Measurements from ENCODE around the gene UGT1A6.

GRCh38 chr2:233679196-233679595, 13.5 kb upstream of the UGT1A6 start:
- TF ChIP-seq ATF3 (CRISPR knock-in tag; conservative IDR thresholded peaks at IDR 0.05) (no peak), EMX1 (CRISPR knock-in tag; IDR thresholded peaks at IDR 0.05) (no peak), CTCF (IDR thresholded peaks at IDR 0.05) (no peak), ARID4B (CRISPR knock-in tag; IDR thresholded peaks at IDR 0.05; ENCODE audit: borderline replicate concordance) (no peak), CBFB (CRISPR knock-in tag; IDR thresholded peaks at IDR 0.05; ENCODE audit: low read depth) (no peak)
- TF ChIP-seq, protein P1, sequence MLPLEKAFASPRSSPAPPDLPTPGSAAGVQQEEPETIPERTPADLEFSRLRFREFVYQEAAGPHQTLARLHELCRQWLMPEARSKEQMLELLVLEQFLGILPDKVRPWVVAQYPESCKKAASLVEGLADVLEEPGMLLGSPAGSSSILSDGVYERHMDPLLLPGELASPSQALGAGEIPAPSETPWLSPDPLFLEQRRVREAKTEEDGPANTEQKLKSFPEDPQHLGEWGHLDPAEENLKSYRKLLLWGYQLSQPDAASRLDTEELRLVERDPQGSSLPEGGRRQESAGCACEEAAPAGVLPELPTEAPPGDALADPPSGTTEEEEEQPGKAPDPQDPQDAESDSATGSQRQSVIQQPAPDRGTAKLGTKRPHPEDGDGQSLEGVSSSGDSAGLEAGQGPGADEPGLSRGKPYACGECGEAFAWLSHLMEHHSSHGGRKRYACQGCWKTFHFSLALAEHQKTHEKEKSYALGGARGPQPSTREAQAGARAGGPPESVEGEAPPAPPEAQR (CRISPR knock-in tag; IDR thresholded peaks at IDR 0.05): no peak
- TF ChIP-seq, protein P2, sequence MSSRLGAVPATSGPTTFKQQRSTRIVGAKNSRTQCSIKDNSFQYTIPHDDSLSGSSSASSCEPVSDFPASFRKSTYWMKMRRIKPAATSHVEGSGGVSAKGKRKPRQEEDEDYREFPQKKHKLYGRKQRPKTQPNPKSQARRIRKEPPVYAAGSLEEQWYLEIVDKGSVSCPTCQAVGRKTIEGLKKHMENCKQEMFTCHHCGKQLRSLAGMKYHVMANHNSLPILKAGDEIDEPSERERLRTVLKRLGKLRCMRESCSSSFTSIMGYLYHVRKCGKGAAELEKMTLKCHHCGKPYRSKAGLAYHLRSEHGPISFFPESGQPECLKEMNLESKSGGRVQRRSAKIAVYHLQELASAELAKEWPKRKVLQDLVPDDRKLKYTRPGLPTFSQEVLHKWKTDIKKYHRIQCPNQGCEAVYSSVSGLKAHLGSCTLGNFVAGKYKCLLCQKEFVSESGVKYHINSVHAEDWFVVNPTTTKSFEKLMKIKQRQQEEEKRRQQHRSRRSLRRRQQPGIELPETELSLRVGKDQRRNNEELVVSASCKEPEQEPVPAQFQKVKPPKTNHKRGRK (CRISPR knock-in tag; IDR thresholded peaks at IDR 0.05; ENCODE audit: borderline replicate concordance): no peak
